Vagina (tissue), 2 donors: ENCODE measurements around the gene RIT2.

Experiments
- POLR2A ChIP-seq, 2 donors: fragments of 450-650 bp; IDR thresholded peaks; one replicate each; pipeline ENCODE4 v1.6.1; 2017; ENCODE audit warnings: antibody characterized with exemption in 2 of 2, mild to moderate bottlenecking in 2 of 2, moderate library complexity in 2 of 2
- POLR2AphosphoS5 ChIP-seq, 2 donors: sonication (generic); formaldehyde crosslinking; IDR thresholded peaks; one replicate each; pipeline ENCODE4 v1.9.0; 2017; ENCODE audit warnings: antibody characterized with exemption in 2 of 2, mild to moderate bottlenecking in 2 of 2, low read depth in 1 of 2; ENCODE audit not compliant: insufficient read depth in 1 of 2
- TF ChIP-seq, protein P1 (sequence below), 3 experiments: fragments of 450-650 bp in 2 of 3; fragments of 200-600 bp in 1 of 3; sonication (generic) in 1 of 3; IDR thresholded peaks; one replicate each; pipeline ENCODE4 v1.5.1; 2017 to 2019; ENCODE audit warnings: antibody characterized with exemption in 3 of 3, mild to moderate bottlenecking in 2 of 3, moderate library complexity in 2 of 3

DNA sequence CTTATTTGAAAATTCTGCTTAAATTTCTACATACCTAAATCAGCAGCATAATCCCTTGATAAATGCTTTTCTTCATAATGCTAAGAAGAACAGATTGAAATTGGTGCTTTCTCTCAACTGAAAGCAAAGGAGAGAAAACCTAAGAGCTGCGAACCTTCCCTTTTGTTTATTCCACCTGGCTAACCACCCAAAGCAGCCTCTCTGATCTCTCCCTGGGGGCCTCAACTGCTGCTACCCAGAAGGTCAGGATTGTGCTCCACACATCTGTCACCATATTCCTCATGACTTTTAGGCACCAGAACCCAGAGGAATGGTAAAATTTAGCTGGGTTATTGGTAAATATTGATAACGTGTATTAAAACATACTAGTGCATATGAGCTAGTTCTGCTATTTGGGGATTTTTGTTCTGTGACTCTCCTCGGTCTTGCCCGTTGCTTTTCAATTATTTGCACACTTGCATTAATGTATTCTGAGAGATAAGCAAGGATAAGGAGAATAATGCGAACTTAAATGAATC, 334.1 kb downstream of the RIT2 start:
- no peak for TF ChIP-seq POLR2AphosphoS5 (IDR thresholded peaks at IDR 0.05; ENCODE audit: insufficient read depth in 1 of 2, low read depth in 1 of 2)
- TF ChIP-seq, protein P1, sequence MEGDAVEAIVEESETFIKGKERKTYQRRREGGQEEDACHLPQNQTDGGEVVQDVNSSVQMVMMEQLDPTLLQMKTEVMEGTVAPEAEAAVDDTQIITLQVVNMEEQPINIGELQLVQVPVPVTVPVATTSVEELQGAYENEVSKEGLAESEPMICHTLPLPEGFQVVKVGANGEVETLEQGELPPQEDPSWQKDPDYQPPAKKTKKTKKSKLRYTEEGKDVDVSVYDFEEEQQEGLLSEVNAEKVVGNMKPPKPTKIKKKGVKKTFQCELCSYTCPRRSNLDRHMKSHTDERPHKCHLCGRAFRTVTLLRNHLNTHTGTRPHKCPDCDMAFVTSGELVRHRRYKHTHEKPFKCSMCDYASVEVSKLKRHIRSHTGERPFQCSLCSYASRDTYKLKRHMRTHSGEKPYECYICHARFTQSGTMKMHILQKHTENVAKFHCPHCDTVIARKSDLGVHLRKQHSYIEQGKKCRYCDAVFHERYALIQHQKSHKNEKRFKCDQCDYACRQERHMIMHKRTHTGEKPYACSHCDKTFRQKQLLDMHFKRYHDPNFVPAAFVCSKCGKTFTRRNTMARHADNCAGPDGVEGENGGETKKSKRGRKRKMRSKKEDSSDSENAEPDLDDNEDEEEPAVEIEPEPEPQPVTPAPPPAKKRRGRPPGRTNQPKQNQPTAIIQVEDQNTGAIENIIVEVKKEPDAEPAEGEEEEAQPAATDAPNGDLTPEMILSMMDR (IDR thresholded peaks at IDR 0.05) = no peak
- TF ChIP-seq POLR2A (IDR thresholded peaks at IDR 0.05) = no peak
